Activated T-helper 1 cell treated with anti-CD3 and anti-CD28 coated beads, Interleukin-12 subunit alpha, Interleukin-12 subunit beta, Interleukin-2, Interleukin-4 antibody, amounts not matched to agents 30 ng/mL and 10 ng/mL and 1 ng/mL, durations not matched to agents 14 hours and 24 hours and 36 hours (primary cell): Measurements from ENCODE around the gene ANKRD22. TPM values are rescaled to one million over a fixed set of nuclear protein-coding genes. Genes with fewer than 3 reads are reported as not detected.

ENCODE experiments used
- DNase-seq: peaks from one replicate; pipeline ENCODE4 v3.0.0; 2021; ENCODE audit warnings: low spot score
- H3K27ac Mint-ChIP-seq: one replicate; pipeline ENCODE4 v1.8.0; 2021; ENCODE audit warnings: mild to moderate bottlenecking, mixed read lengths
- H3K27me3 Mint-ChIP-seq: one replicate; pipeline ENCODE4 v1.8.0; 2022; ENCODE audit warnings: mild to moderate bottlenecking, moderate library complexity, mixed read lengths; ENCODE audit not compliant: insufficient read depth
- H3K36me3 Mint-ChIP-seq: one replicate; pipeline ENCODE4 v1.8.0; 2021; ENCODE audit warnings: low read depth, mixed read lengths
- H3K4me1 Mint-ChIP-seq: one replicate; pipeline ENCODE4 v1.8.0; 2021; ENCODE audit warnings: low read depth, mixed read lengths
- H3K4me3 Mint-ChIP-seq: one replicate; pipeline ENCODE4 v1.8.0; 2021; ENCODE audit warnings: mild to moderate bottlenecking, moderate library complexity, mixed read lengths
- H3K9me3 Mint-ChIP-seq: one replicate; pipeline ENCODE4 v1.8.0; 2021; ENCODE audit warnings: mixed read lengths
- intact Hi-C: fragments of 100-400 bp; cut with micrococcal nuclease; formaldehyde crosslinking; loops from one replicate; pipeline ENCODE4 v1.15.1; 2024
- total RNA-seq: library from RNA; stranded (reverse); gene quantifications from 2 replicates; pipeline ENCODE4 v1.2.3, GENCODE V29; 2022

ANKRD22 gene
- total RNA-seq, 1 donor from 2014 or later = 0.16 TPM

DNA sequence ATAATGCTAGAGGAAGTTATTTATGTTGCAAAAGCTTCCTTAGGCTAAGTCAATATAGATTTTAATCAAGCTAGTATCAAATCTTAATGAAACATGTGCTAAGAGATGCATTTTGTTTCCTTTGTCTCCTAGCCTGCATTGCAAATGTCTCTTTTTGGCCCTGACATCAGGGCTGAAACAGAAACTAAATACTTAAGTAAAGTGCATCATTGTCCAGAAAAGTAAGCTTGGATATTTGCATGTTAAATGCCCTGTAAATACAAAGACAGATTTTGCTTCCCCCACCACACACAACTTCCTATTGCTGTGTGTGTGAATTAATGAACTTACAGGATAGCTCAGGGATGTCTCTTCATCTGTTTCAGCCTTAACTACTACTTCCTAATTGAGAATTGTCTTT lies 18.4 kb upstream of the ANKRD22 start:
- no peak overlapping the region for H3K4me3 Mint-ChIP-seq
- peaks cover 3% of the 10 kb centered on the region for H3K36me3 Mint-ChIP-seq
- no peak for DNase-seq
- H3K27ac Mint-ChIP-seq = no peak overlapping the region
- peaks cover 2% of the 10 kb centered on the region for H3K27me3 Mint-ChIP-seq
- H3K4me1 Mint-ChIP-seq = no peaks in the 10 kb centered on the region
- intact Hi-C loops = no loop called here
- peaks cover 10% of the 10 kb centered on the region for H3K9me3 Mint-ChIP-seq

GRCh38 chr10:88866454-88866853 lies 14.8 kb upstream of the ANKRD22 start:
- Mint-ChIP-seq H3K9me3 (peaks cover 6% of the 10 kb centered on the region), H3K27me3 (peaks cover 15% of the 10 kb centered on the region), H3K4me3 (no peak overlapping the region), H3K27ac (no peak overlapping the region), H3K36me3 (peaks cover 3% of the 10 kb centered on the region), H3K4me1 (no peaks in the 10 kb centered on the region)
- intact Hi-C loops = no loop called here
- DNase-seq = no peak

DNA sequence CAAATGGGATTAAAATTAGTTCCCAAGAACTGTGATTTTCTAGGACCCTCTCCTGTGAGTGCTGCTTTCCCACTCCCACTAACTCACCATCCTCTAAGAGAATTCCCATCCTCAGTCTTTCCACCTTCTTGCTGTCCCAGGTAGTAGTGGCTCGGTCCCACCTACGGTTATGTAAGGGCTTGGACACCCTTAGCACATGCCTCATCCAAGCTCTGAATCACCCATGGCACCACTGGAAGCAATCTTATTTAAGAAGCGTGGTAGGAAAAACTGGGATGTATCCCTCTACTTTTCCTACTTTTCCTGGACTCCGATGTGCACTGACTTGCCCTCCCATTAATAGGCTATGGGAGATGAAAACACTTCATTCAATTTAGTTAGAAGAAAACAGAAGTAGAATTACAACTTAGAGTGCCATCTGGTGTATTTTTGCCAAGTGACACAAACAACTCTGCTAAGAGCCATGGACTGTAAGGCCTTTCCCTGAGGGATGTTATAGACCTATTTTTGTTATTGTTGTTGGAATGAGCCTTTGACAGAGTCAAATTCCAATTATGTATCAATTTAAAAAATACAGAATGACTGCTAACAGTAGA lies 13.7 kb upstream of the ANKRD22 start:
- Mint-ChIP-seq H3K36me3 (no peaks in the 10 kb centered on the region), H3K27me3 (peaks cover 20% of the 10 kb centered on the region), H3K9me3 (no peaks in the 10 kb centered on the region), H3K4me3 (no peak overlapping the region), H3K27ac (no peak overlapping the region), H3K4me1 (no peaks in the 10 kb centered on the region)
- DNase-seq = no peak
- intact Hi-C loops = loop anchor here (1.0 kb wide), 1 partner anchor 30 kb away; no protein-coding TSS in a partner anchor

DNA sequence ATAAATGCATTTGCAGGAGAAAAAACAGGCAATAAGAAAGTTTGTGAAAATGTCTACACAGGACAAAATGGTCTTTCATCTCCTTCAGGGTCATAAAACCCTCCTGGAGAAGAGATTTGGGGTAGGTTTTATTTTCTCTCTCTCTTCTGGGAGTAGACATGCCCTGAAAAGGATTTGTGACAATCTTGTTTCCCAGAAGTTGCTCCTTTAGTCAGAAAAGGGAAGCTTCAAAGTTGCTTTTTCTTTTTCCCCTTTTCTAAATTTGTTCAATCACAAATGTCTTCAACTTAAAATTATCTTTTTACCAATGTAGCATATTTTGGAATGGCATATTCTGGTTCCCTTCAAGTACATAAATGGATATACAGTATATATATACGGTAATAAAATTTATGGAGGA lies 9.4 kb upstream of the ANKRD22 start:
- Mint-ChIP-seq H3K36me3 (no peaks in the 10 kb centered on the region), H3K4me3 (no peak overlapping the region), H3K9me3 (no peaks in the 10 kb centered on the region), H3K27me3 (peaks cover 20% of the 10 kb centered on the region), H3K4me1 (no peaks in the 10 kb centered on the region), H3K27ac (no peak overlapping the region)
- intact Hi-C loops = no loop called here
- DNase-seq = no peak

DNA sequence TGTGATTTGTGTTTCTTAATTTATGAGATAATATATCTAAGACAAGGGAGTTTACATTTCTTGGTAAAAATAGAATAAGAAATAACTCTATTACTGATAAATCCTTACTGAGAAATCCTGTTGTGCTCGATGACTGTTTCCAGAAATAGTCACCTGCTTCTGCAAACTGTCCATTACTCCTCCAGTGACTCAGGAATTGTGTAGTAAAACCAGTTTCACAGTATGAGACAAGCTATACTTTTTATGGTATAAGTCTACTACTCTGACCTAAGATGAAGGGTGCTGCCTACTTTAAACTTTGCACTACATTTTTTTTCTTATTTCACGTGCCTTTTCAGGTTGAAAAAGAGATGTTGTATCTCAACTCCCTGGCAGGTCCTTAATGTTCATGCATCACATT lies 6.8 kb upstream of the ANKRD22 start:
- intact Hi-C loops = loop anchor here (1.0 kb wide), 1 partner anchor 10 kb away; no protein-coding TSS in a partner anchor
- H3K27ac Mint-ChIP-seq = no peak overlapping the region

GRCh38 chr10:88857831-88858230 lies 6.2 kb upstream of the ANKRD22 start:
- intact Hi-C loops = loop anchor here (1.0 kb wide), 1 partner anchor 10 kb away; no protein-coding TSS in a partner anchor
- H3K9me3 Mint-ChIP-seq = no peaks in the 10 kb centered on the region
- no peaks in the 10 kb centered on the region for H3K4me1 Mint-ChIP-seq
- H3K27me3 Mint-ChIP-seq = peaks cover 10% of the 10 kb centered on the region
- no peaks in the 10 kb centered on the region for H3K36me3 Mint-ChIP-seq
- H3K4me3 Mint-ChIP-seq = no peak overlapping the region
- no peak overlapping the region for H3K27ac Mint-ChIP-seq
- no peak for DNase-seq

More for the DNA sequence above, 6.8 kb upstream of the ANKRD22 start:
- Mint-ChIP-seq H3K4me3 (no peak overlapping the region), H3K9me3 (no peaks in the 10 kb centered on the region), H3K27me3 (peaks cover 10% of the 10 kb centered on the region), H3K36me3 (no peaks in the 10 kb centered on the region), H3K4me1 (no peaks in the 10 kb centered on the region)
- DNase-seq = no peak

- Mint-ChIP-seq H3K36me3 (no peaks in the 10 kb centered on the region), H3K9me3 (no peaks in the 10 kb centered on the region), H3K4me3 (no peak overlapping the region), H3K27ac (no peak overlapping the region), H3K4me1 (peaks cover 14% of the 10 kb centered on the region), H3K27me3 (no peaks in the 10 kb centered on the region)
- DNase-seq = no peak
- intact Hi-C loops = no loop called here
Measured at GRCh38 chr10:88854684-88855083, 3.0 kb upstream of the ANKRD22 start.

- Mint-ChIP-seq H3K4me3 (no peak overlapping the region), H3K27ac (no peak overlapping the region), H3K36me3 (no peaks in the 10 kb centered on the region), H3K9me3 (no peaks in the 10 kb centered on the region), H3K27me3 (no peaks in the 10 kb centered on the region), H3K4me1 (peaks cover 25% of the 10 kb centered on the region)
- DNase-seq = no peak
- intact Hi-C loops = no loop called here
Measured at GRCh38 chr10:88853155-88853881, 1.7 kb upstream of the ANKRD22 start.

- H3K27me3 Mint-ChIP-seq = no peaks in the 10 kb centered on the region
- no peaks in the 10 kb centered on the region for H3K36me3 Mint-ChIP-seq
- peaks cover 28% of the 10 kb centered on the region for H3K4me1 Mint-ChIP-seq
- no peak overlapping the region for H3K27ac Mint-ChIP-seq
- intact Hi-C loops = no loop called here
- no peak overlapping the region for H3K4me3 Mint-ChIP-seq
- no peak for DNase-seq
- H3K9me3 Mint-ChIP-seq = no peaks in the 10 kb centered on the region
Measured at GRCh38 chr10:88852327-88852726, 683 bp upstream of the ANKRD22 start.

DNA sequence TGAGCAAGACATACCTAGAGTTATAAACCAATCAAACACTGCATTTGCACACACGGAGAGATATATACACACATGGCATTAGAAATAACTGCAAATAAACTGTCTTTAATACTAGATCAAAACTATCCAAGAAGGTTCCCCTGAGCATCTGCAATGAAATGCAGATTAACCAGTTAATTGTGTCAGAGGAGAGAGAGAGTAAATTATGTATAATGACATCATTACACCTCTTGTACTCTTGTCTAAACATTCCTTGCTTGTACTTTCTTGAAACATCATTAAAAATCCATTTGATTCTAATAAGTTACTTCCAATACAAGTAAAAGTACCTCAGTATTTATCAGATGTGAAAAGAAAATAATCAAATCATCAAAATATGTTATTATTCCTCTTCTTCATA lies 932 bp downstream of the ANKRD22 start:
- intact Hi-C loops = no loop called here
- no peaks in the 10 kb centered on the region for H3K36me3 Mint-ChIP-seq

GRCh38 chr10:88849234-88849633 lies 2.4 kb downstream of the ANKRD22 start:
- no peak for DNase-seq
- Mint-ChIP-seq H3K27ac (peak overlapping the region; percentile 62), H3K4me1 (peaks cover 28% of the 10 kb centered on the region), H3K4me3 (no peak overlapping the region), H3K36me3 (no peaks in the 10 kb centered on the region), H3K9me3 (no peaks in the 10 kb centered on the region), H3K27me3 (no peaks in the 10 kb centered on the region)
- intact Hi-C loops = no loop called here

More for the DNA sequence above, 932 bp downstream of the ANKRD22 start:
- peaks cover 28% of the 10 kb centered on the region for H3K4me1 Mint-ChIP-seq
- H3K4me3 Mint-ChIP-seq = no peak overlapping the region
- H3K9me3 Mint-ChIP-seq = no peaks in the 10 kb centered on the region
- DNase-seq = no peak
- H3K27ac Mint-ChIP-seq = no peak overlapping the region
- H3K27me3 Mint-ChIP-seq = no peaks in the 10 kb centered on the region

GRCh38 chr10:88848499-88848898 lies 3.1 kb downstream of the ANKRD22 start:
- Mint-ChIP-seq H3K4me3 (peak overlapping the region; percentile 0), H3K36me3 (no peaks in the 10 kb centered on the region), H3K4me1 (peaks cover 28% of the 10 kb centered on the region), H3K9me3 (no peaks in the 10 kb centered on the region), H3K27me3 (peaks cover 4% of the 10 kb centered on the region), H3K27ac (peak overlapping the region; percentile 45)
- DNase-seq = no peak
- intact Hi-C loops = loop anchor here (1.0 kb wide), 6 partner anchors 10 to 93 kb away; partner anchors contain the start of gene STAMBPL1

DNA sequence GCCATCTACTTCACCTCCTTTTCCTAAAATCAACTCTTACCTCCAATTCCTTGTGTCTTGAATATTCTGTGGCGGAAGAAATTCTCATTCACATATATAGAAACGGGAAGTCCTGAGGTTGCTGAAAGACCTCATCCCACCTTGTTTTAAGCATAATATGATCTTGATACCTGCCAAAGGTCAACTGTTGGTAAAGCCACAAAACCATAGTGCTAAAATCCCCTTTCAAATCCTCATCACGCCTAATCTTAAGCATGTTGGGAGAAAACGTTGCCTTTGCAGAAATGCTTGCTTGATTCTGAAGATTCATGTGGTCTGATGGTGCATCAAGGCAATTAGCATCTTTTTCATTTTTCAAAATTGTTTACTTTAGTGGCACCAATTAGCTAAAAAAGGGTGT lies 8.5 kb downstream of the ANKRD22 start:
- Mint-ChIP-seq H3K36me3 (no peaks in the 10 kb centered on the region), H3K27ac (no peak overlapping the region), H3K9me3 (no peaks in the 10 kb centered on the region)

More for the DNA sequence above, 8.5 kb downstream of the ANKRD22 start:
- intact Hi-C loops = no loop called here
- Mint-ChIP-seq H3K4me1 (peaks cover 12% of the 10 kb centered on the region), H3K4me3 (no peak overlapping the region), H3K27me3 (peaks cover 9% of the 10 kb centered on the region)
- DNase-seq = no peak
